Gastrocnemius medialis (tissue), 4 donors: ENCODE results near the gene CFAP161.

Source experiments
- CTCF ChIP-seq, 5 experiments: fragments of 450-650 bp in 3 of 5; fragments of 200-600 bp in 2 of 5; sonication (generic) in 2 of 5; IDR thresholded peaks in 4 of 5; conservative IDR thresholded peaks in 1 of 5; 1 replicate in 4 of 5; 2 replicates in 1 of 5; pipeline ENCODE4 v1.5.1; 2016 to 2019; ENCODE audit warnings: antibody characterized with exemption in 5 of 5, mild to moderate bottlenecking in 3 of 5, moderate library complexity in 3 of 5
- POLR2A ChIP-seq, 2 donors: fragments of 450-650 bp; IDR thresholded peaks; one replicate each; pipeline ENCODE4 v1.6.1; 2017; ENCODE audit warnings: antibody characterized with exemption in 2 of 2, mild to moderate bottlenecking in 2 of 2, moderate library complexity in 2 of 2

GRCh38 chr15:81189583-81190283 is 55.7 kb downstream of the CFAP161 start:
- TF ChIP-seq CTCF (IDR thresholded peaks at IDR 0.05 in 4 of 5, conservative IDR thresholded peaks at IDR 0.05 in 1 of 5): no peak
- no peak for TF ChIP-seq POLR2A (IDR thresholded peaks at IDR 0.05)
